KMS-11 (cell line): ENCODE results near the gene RPH3AL.
"Not testable (repeated sequence)": the region's sequence is repeated elsewhere in the genome, so short reads cannot be mapped to it uniquely, and the experiment has no call there.

Experiments
- H2AFZ ChIP-seq: fragments of 200-600 bp; sonication (generic); 2 replicates; pipeline ENCODE4 v1.6.1; 2016; ENCODE audit warnings: antibody characterized with exemption, mixed run types, low read depth
- H3K27ac ChIP-seq: fragments of 200-600 bp; sonication (generic); 2 replicates; pipeline ENCODE4 v1.6.1; 2016; ENCODE audit warnings: mild to moderate bottlenecking, mixed run types
- H3K27me3 ChIP-seq: fragments of 200-600 bp; sonication (generic); 2 replicates; pipeline ENCODE4 v1.6.1; 2017; ENCODE audit warnings: mild to moderate bottlenecking, low read depth, mixed run types, moderate library complexity; ENCODE audit not compliant: insufficient read depth
- H3K36me3 ChIP-seq: fragments of 200-600 bp; sonication (generic); 2 replicates; pipeline ENCODE4 v1.6.1; 2017; ENCODE audit warnings: mild to moderate bottlenecking, mixed run types; ENCODE audit not compliant: insufficient read depth
- H3K4me1 ChIP-seq: fragments of 200-600 bp; sonication (generic); 2 replicates; pipeline ENCODE4 v1.6.1; 2016; ENCODE audit warnings: mild to moderate bottlenecking, low read depth, mixed run types; ENCODE audit not compliant: poor library complexity, severe bottlenecking
- H3K4me2 ChIP-seq: fragments of 200-600 bp; sonication (generic); 2 replicates; pipeline ENCODE4 v1.7.0; 2016; ENCODE audit warnings: mild to moderate bottlenecking, mixed run types
- H3K4me3 ChIP-seq: fragments of 200-600 bp; sonication (generic); IDR thresholded peaks from 2 replicates; pipeline ENCODE4 v1.6.1; 2017; ENCODE audit warnings: low read depth, low read length, mixed read lengths; ENCODE audit not compliant: insufficient read depth
- H3K79me2 ChIP-seq: fragments of 200-600 bp; sonication (generic); 2 replicates; pipeline ENCODE4 v1.6.1; 2016; ENCODE audit warnings: low read depth, mixed run types; ENCODE audit not compliant: insufficient read depth
- H3K9ac ChIP-seq: fragments of 200-600 bp; sonication (generic); 2 replicates; pipeline ENCODE4 v1.6.1; 2016; ENCODE audit warnings: mild to moderate bottlenecking, mixed run types
- H4K20me1 ChIP-seq: fragments of 200-600 bp; sonication (generic); 2 replicates; pipeline ENCODE4 v1.6.1; 2016; ENCODE audit warnings: mild to moderate bottlenecking, mixed run types; ENCODE audit not compliant: insufficient read depth
- TF ChIP-seq, protein P1 (sequence below): fragments of 200-600 bp; sonication (generic); conservative IDR thresholded peaks from 2 replicates; pipeline ENCODE4 v1.6.1; 2017; ENCODE audit warnings: low read depth, mild to moderate bottlenecking, antibody characterized with exemption, low read length, moderate library complexity, mixed read lengths

The RPH3AL gene

DNA sequence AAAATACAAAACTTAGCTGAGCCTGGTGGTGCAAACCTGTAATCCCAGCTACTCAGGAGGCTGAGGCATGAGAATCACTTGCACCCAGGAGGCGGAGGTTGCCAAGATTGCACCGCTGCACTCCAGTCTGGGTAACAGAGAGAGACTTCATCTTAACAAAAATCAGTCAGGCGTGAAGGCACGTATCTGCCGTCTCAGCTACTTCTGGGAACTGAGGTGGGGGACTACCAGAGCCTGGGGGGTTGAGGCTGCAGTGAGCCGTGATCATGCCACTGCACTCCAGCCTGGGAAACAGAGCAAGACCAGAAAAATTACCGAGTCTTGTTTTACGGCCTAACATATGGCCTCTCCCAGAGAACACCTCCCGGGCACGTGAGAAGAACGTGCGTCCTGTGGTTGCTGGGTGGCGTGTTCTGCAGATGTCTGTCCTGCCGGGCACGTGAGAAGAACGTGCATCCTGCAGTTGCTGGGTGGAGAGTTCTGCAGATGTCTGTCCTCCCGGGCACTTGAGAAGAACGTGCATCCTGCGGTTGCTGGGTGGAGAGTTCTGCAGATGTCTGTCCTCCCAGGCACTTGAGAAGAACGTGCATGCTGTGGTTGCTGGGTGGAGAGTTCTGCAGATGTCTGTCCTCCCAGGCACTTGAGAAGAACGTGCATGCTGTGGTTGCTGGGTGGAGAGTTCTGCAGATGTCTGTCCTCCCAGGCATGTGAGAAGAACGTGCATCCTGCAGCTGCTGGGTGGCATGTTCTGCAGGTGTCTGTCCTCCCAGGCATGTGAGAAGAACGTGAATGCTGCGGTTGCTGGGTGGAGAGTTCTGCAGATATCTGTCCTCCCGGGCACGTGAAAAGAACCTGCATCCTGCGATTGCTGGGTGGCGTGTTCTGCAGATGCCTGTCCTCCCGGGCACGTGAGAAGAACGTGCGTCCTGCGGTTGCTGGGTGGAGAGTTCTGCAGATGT, 14.3 kb upstream of the RPH3AL start:
- H3K79me2 ChIP-seq, H3K27me3 ChIP-seq, H3K36me3 ChIP-seq, H3K9ac ChIP-seq, H3K27ac ChIP-seq, H4K20me1 ChIP-seq, H3K4me2 ChIP-seq, H3K4me1 ChIP-seq, H3K4me3 ChIP-seq, H2AFZ ChIP-seq: not testable (repeated sequence)

DNA sequence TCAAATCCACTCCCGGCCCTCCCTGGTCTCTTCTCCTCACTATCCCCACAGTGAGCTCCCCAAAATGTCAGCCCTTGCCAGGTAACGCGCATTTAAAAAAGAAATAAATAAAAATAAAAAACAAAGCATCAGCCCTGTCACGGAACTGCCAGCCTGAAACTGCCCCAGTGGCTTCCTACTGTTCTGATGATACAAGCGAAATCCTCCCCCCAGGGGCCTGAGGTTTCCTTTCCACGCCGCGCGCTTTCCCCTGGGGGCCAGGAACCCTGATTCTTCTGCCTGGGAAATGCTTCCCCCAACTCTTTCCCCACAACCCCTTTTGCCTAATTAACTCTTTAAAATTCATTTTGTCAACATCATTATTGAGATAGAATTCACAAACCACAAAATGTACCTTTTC, 12.2 kb upstream of the RPH3AL start:
- TF ChIP-seq, protein P1, sequence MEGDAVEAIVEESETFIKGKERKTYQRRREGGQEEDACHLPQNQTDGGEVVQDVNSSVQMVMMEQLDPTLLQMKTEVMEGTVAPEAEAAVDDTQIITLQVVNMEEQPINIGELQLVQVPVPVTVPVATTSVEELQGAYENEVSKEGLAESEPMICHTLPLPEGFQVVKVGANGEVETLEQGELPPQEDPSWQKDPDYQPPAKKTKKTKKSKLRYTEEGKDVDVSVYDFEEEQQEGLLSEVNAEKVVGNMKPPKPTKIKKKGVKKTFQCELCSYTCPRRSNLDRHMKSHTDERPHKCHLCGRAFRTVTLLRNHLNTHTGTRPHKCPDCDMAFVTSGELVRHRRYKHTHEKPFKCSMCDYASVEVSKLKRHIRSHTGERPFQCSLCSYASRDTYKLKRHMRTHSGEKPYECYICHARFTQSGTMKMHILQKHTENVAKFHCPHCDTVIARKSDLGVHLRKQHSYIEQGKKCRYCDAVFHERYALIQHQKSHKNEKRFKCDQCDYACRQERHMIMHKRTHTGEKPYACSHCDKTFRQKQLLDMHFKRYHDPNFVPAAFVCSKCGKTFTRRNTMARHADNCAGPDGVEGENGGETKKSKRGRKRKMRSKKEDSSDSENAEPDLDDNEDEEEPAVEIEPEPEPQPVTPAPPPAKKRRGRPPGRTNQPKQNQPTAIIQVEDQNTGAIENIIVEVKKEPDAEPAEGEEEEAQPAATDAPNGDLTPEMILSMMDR, result no peak
- H3K4me1 ChIP-seq, result no peaks in the 10 kb centered on the region
- no peaks in the 10 kb centered on the region for H3K79me2 ChIP-seq
- H3K9ac ChIP-seq, result no peak overlapping the region
- no peak overlapping the region for H2AFZ ChIP-seq
- H3K36me3 ChIP-seq, result no peaks in the 10 kb centered on the region
- H3K4me2 ChIP-seq, result no peak overlapping the region
- H3K27me3 ChIP-seq, result no peaks in the 10 kb centered on the region
- H3K4me3 ChIP-seq, result no peak overlapping the region
- H4K20me1 ChIP-seq, result no peaks in the 10 kb centered on the region
- no peak overlapping the region for H3K27ac ChIP-seq

DNA sequence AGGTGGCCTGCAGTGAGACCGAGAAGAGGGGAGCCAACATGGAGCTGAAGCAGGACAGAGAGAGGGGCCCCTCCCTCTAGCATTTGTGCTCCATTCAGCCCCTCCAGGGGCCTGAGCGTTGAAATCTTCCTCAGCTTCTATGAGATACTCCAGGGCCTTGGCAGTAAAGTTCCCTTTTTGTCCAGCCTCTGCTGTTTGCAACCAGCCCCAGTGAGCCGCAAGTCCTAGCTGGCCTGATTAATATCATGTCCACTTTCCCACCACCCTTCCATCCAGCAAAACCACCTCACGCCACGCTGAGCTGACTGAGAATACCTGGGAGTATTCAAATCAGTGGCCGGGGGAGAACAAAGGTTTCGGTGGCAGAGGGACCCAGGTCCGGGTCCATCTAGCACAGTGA, 11.7 kb upstream of the RPH3AL start:
- Histone ChIP-seq H3K4me2 (no peak overlapping the region), H3K36me3 (no peaks in the 10 kb centered on the region), H3K27ac (no peak overlapping the region), H3K79me2 (no peaks in the 10 kb centered on the region), H3K9ac (no peak overlapping the region), H3K4me1 (no peaks in the 10 kb centered on the region), H3K27me3 (no peaks in the 10 kb centered on the region), H3K4me3 (no peak overlapping the region), H4K20me1 (no peaks in the 10 kb centered on the region), H2AFZ (no peak overlapping the region)
- TF ChIP-seq, protein P1, result no peak

DNA sequence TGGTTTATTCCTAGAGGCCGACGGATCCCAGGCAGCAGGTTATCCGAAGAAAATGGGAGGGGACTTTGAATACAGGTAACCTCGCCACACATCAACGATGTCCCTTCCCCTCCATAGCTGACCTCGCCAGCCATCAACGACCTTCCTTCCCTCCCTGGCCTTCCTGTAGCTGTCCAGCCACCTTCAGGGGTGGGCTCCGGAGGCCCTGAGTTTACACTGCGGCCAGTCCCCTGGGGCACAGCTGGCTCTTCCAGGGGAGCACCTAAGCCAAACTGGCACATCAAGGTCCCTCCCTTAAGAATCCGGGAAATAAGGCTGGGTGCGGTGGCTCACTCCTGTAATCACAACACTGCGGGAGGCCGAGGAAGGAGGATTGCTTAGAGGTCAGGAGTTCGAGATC, 10.1 kb upstream of the RPH3AL start:
- H3K4me2 ChIP-seq, result no peak overlapping the region
- no peak overlapping the region for H3K4me3 ChIP-seq
- H2AFZ ChIP-seq, result no peak overlapping the region
- H3K4me1 ChIP-seq, result no peaks in the 10 kb centered on the region
- H3K79me2 ChIP-seq, result no peaks in the 10 kb centered on the region
- H3K27me3 ChIP-seq, result no peaks in the 10 kb centered on the region
- H4K20me1 ChIP-seq, result no peaks in the 10 kb centered on the region
- TF ChIP-seq, protein P1, result no peak
- H3K36me3 ChIP-seq, result no peaks in the 10 kb centered on the region
- no peak overlapping the region for H3K27ac ChIP-seq
- H3K9ac ChIP-seq, result no peak overlapping the region
